HG02973 (cell line): ENCODE results near the gene FAM163A.
"Not testable (repeated sequence)": the region's sequence is repeated elsewhere in the genome, so short reads cannot be mapped to it uniquely, and the experiment has no call there.

Experiments
- ATAC-seq: cut with Tn5 transposase; IDR thresholded peaks from one replicate; pipeline ENCODE4 v1.9.1; 2021; ENCODE audit warnings: moderate library complexity; ENCODE audit not compliant: unreplicated experiment

The FAM163A gene

DNA sequence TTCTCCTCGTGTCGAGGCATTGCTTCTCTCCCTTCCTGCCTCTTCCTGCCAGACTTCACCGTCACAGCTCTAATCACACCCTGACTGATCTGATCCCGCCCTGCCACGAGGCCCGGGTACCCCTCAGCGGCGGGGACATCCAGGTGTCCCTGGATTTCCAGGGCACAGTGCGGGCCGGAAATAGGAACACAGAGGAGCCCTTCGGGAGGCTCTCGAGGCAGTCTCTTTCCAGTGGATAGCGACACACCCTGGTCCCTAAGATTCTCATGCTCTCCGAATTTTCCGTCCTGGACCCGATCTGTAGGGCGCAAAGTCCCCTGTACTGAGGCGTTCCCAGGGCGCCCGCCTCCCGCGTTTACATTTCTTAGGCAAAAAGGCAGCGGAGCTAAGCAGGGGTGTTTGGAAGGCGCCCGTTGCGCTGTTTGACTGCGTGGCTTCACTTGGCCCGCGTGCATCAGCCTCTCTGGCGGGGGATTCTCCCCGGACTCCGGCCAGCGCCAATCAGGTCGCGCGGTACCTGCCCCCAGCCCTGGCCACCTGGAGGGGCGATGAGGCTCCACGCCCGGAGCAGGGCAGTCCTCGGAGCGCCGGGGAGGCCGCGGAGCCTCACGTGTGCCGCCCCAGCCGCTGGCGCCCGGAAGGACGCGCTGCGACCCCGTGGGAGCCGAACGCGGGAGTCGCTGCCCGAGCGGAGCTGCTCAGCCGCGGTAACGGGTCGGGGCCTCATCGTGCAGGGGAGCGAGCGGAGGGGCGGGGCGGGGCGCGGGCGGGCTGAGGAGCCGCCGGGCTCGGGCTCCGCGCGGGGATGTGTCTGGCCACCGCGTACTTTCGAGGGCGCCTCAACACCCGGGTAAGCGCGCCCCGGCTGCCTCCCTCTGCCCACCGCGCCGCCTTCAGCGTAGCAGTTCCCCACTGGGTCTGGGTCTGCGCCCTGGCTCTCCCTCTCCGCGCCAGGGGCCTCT lies at the start of gene FAM163A:
FAM163A (plus strand) TSS at position 575 of the 962 bp plus-strand sequence. CDS start 69,807 bp downstream, outside the sequence.
- no peak for ATAC-seq

- ATAC-seq, result not testable (repeated sequence)
Observed at GRCh38 chr1:179694530-179694929, 48.6 kb upstream of the FAM163A start.

- no peak for ATAC-seq
Observed at GRCh38 chr1:179702946-179703539, 40.0 kb upstream of the FAM163A start.

DNA sequence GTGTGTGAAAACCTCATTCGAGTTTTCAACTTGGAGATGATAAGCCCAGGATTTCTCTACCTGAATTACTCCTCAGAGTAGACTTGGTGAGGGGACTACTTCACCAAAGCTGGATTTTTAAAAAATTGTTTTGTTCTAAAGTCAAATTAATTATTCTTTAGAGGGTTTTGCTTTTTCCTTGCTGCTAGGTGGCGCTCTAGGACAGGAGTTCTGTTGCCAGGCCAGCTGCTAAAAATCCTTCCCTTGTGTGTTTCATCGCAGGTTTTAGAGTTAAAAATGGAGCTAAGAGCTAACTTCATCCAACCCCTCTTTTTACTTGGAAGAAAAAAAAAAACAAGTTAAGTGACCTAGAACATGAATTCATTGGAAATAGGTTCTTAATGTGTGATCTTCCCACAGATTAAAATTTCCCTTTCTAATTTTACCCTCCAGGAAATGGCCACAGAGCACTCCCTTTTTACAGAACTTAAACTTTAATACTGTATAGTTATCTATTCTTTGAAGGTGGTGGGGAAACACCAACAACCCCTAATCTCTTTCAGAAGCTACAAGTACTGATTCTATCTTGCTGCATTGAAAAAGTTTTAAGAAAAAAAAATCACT lies 36.7 kb upstream of the FAM163A start:
- no peak for ATAC-seq

GRCh38 chr1:179707406-179707805 lies 35.7 kb upstream of the FAM163A start:
- ATAC-seq, result no peak

DNA sequence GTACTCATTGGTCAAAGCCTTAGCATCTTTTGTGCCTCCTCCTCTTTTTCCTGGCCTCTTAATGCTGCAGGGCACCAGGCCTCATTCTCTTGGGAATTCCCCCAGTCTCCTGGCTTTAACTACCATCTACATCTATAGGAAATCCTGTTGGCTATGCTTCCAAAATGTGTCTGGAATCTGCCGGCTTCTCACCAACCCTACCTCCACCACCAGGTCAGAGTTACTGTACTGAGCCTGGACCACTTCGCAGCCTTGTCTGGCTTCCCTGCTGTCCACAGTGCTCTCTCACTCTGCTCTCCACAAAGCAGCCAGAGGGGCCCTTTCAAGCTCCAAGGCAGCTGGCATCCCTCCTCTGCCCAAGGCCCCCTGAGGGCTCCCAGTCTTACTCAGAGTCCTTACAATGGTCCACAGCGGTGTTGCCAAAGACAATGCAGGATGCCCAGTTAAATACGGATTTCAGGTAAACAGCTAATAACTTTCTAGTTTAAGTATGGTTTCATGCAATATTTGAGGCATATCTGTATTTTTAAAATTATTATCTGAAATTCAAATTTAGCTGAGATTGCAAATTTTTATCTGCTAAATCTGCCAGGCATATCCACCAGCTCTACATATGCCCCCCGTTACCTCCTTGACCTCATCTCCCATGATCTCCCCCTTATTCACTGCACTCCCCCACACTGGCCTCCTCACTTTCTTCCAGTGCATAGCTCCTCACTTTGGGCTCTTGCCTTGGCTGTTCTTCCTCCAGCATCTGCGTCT lies 34.5 kb upstream of the FAM163A start:
- ATAC-seq, result no peak

DNA sequence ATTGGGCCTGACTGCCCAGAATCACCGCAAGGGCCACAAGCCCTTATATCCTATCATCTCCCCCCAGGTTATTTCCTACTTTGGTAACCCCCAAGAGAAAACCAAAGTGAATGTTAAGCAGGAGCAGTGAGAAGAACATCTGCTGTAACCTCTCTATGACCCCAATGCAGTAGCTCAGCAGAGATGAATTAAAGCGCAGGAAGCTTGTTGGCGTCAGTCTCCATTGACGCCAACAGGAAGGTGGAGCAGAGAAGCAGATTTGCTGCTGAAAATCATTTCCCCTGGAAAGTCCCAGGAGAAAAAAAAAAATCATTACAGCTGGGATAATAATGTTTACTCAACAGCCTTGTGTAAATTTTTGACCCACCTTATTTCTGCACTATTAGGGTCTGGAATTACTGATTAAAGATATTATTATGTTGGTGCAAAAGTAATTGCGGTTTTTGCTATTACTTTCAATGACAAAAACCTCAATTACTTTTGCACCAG lies 33.2 kb upstream of the FAM163A start:
- ATAC-seq, result peak; percentile 57

DNA sequence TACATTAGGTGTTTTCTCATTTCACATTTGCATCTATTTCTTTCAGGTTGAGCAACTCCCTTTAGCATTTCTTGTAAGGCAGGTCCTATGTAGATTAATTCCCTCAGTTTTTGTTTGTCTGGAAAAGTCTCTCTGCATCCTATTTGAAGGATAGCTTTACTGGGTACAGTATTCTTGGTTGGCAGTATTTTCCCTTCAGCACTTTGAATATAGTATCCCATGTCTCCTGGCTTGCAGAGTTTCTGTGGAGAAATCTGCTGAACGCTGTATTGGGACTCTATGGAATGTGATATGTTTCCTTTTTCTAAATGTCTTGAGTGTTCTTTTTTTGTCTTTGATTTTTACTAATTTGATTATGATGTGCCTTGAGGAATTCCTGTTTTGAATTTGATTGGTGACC lies 28.9 kb upstream of the FAM163A start:
- no peak for ATAC-seq

GRCh38 chr1:179714623-179715022 lies 28.5 kb upstream of the FAM163A start:
- ATAC-seq, result no peak

DNA sequence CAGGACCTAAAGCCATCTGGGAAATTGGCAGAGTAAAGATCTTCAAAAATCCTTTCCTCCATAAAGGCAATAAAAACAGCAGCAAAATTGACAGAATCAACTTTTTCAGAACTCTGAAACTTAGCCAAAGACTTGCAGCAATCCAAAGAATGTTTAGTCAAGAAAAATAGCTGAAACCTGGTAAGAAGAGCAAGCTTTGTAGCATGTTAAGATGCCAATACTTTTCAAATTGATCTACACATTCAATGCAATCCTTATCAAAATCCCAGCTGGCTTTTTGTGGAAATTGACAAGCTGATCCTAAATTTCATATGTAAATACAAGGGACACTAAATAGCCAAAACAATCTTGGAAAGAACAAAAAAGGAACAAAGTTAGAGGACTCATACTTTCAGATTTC lies 23.8 kb upstream of the FAM163A start:
- no peak for ATAC-seq

- no peak for ATAC-seq
Observed at GRCh38 chr1:179728271-179728670, 14.8 kb upstream of the FAM163A start.

DNA sequence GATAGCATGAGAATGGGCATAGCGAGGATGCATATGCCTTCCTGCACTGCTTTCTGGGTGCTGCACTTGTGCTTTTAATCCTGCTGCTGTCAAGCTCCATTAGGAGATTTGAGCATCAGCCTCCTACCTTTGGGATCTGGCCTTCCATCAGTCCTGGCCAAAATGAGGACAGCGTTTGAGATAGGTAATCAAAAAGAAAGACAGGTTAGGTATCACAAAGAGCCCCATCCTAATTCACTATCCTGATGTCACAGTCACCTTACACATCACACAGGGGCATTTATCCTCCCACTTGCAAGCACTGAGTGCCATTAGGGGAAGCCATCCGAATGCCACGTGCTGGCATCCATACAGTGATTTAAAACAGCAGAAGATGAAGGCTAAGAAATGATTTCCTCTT lies 13.2 kb upstream of the FAM163A start:
- ATAC-seq, result no peak

GRCh38 chr1:179731643-179732042 lies 11.4 kb upstream of the FAM163A start:
- ATAC-seq, result no peak

DNA sequence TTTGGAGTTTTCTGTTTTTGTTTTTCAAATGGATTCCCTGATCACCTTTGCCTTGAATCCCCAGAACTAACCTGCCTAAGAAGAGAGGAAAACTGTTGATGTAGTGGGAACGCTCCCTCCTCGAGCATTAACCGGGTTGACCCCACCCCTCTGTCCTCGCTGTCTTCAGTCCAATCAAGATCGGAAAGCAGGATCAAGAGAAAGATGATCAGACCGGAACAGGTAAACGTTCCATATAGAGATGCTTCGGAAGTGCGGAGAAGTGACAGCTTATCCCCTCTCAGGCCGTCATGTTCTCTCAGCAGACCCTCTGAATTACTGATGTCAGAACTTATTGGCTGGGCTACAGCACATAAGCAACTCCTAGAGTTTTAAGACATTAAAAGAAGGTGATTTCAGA lies 800 bp upstream of the FAM163A start:
- no peak for ATAC-seq

DNA sequence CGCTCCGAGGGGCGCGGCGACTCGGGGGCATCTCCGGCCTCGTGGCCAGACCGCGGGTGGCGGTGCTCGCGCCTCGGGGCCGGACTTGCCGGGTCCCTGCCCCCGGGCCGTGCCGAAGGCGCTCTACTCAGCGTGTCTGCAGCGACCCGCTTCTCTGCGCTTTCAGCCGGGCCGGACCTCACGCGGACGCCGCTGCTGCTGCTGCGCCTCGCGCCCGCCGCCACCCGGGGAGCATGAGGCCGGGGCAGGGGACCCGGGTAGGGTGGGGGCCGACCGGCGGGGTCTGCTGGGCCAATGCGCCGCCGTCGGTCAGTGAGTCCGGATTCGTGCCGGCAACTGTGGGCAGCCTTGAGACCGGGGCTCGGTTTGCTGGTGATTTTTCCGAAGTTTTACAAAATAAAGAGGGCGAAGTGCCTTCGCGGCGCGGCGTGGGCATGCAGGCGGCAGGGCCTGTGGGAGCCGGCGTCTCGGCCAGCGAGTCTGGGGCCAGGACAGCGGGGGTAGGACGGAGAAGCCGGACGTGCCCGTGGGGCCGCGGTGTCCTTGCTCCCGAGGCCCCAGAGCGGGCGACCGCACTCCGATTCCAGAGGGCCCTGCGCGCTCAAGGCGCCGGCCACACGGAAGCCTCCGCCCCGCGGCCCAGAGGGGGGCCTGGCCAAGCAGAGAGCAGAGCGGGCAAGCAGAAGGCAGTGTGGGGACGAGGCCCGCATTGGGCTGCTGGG lies 749 bp downstream of the FAM163A start:
- no peak for ATAC-seq

DNA sequence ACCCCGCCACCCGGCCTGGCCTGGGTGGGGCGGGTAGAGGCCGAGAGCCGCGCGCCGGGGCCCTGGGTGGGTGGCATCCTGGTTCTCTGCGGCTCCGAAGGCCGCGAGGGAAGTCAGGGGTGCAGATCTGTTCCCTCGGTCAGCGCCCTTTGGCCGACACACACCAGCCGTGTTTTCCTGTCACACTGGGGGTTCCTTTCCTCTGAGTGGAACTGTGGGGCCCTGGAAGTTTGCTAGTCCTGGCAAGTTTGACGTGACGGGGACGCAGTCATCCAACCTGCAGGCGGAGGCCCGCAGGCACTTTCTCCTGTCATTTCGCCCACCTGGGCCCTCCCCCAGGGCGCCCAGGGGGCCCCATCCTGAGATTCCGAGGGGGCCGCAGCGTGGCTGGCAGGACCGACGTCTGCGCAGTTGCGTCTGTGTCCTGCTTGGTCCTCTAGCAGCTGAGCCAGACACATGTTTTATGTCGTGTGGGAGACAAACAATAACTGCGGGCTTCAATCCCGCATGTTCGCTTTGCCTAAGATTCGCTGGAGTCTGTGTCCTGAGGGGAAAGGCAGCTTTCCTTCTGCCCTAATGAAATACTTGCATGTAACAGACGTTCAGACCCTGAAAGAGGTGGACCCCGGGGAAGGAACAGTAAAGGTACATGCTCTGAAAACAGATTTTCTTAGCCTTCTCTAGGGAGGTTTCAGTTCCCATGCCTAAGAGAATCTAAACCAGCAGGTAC lies 1.5 kb downstream of the FAM163A start:
- no peak for ATAC-seq

DNA sequence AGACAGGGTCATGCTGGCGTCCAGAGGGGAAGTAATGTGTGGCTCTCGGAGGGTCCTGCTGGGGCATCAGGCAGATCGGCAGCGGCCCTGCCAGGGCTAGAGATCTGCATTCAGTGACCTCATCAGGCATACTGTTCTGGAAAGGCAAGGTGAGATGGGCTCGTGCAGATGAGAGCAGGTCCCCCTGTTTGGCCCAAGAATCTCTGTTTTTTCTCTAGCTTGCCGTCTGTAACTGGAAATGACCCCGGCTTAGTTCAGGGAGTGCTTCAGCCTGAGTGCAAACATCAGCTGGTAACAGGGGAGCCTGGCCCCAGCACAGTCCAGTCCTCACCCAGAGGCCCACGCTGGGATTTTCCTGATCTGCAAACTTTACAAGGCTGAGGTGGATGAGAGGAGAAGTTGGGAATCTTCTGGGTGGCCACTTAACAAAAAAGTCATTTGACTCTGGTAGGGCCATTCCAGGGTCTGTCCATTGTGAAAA lies 2.1 kb downstream of the FAM163A start:
- no peak for ATAC-seq

GRCh38 chr1:179745743-179746142 lies 2.7 kb downstream of the FAM163A start:
- ATAC-seq, result no peak

DNA sequence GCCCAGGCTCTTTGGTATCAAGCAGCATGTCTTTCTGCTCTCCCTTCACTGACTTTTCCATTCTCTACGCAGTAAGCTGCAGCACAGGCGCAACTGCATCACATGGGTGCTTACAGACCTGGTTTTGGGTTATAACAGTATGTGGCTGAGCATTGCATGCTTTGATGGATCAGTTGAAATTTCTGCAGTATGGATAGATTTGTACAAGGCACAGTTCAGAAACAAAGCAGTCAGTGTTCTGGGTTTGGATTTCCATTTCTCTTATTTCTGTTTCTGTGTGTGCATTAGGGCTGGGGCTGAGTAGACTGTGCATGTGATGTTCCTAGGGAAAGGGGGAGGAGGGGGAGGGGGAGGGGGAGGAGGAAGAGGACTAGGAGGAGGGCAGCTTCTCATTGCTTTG lies 4.5 kb downstream of the FAM163A start:
- no peak for ATAC-seq
